Astrocyte (in vitro differentiated cells and primary cell): ENCODE results near the gene RPUSD3. TPM values are rescaled to one million over a fixed set of nuclear protein-coding genes. Genes with fewer than 3 reads are reported as not detected.

ENCODE experiments used
- DNase-seq: peaks from one replicate; pipeline ENCODE4 v3.0.0-alpha.2; 2010; ENCODE audit warnings: low read depth
- FAIRE-seq: peaks from 2 replicates; lab custom pipeline; 2011; peaks lifted over from hg19 to GRCh38; lab: Jason Lieb, UNC
- H2AFZ ChIP-seq: 2 replicates; pipeline ENCODE4 v1.6.0; 2012; ENCODE audit warnings: low read depth, low read length, inconsistent platforms
- H3K27ac ChIP-seq: 2 replicates; pipeline ENCODE4 v1.5.1; 2011; ENCODE audit warnings: low read depth, low read length, inconsistent platforms
- H3K27me3 ChIP-seq: 2 replicates; pipeline ENCODE4 v1.6.0; 2011; ENCODE audit warnings: low read length, inconsistent platforms; ENCODE audit not compliant: insufficient read depth
- H3K36me3 ChIP-seq: 2 replicates; pipeline ENCODE4 v1.5.1; 2011; ENCODE audit warnings: low read length, inconsistent platforms; ENCODE audit not compliant: insufficient read depth
- H3K4me1 ChIP-seq: 2 replicates; pipeline ENCODE4 v1.5.1; 2011; ENCODE audit warnings: low read length, inconsistent platforms; ENCODE audit not compliant: insufficient read depth
- H3K4me2 ChIP-seq: 2 replicates; pipeline ENCODE4 v1.6.0; 2012; ENCODE audit warnings: low read length, inconsistent platforms
- H3K4me3 ChIP-seq: 2 replicates; pipeline ENCODE4 v1.5.1; 2011; ENCODE audit warnings: low read depth, mild to moderate bottlenecking, low read length, inconsistent platforms; ENCODE audit not compliant: insufficient read depth
- H3K79me2 ChIP-seq: 2 replicates; pipeline ENCODE4 v1.6.0; 2012; ENCODE audit warnings: mild to moderate bottlenecking, low read length, inconsistent platforms; ENCODE audit not compliant: insufficient read depth
- H3K9ac ChIP-seq: 2 replicates; pipeline ENCODE4 v1.6.0; 2012; ENCODE audit warnings: mild to moderate bottlenecking, low read length, inconsistent platforms
- H3K9me3 ChIP-seq: 2 replicates; pipeline ENCODE4 v1.5.1; 2012; ENCODE audit warnings: low read depth, mild to moderate bottlenecking, low read length, inconsistent platforms; ENCODE audit not compliant: insufficient read depth
- H4K20me1 ChIP-seq: 2 replicates; pipeline ENCODE4 v1.6.0; 2012; ENCODE audit warnings: low read length, inconsistent platforms; ENCODE audit not compliant: insufficient read depth
- H3K27ac Mint-ChIP-seq: one replicate; pipeline ENCODE4 v1.8.0; 2021; ENCODE audit warnings: mild to moderate bottlenecking, mixed read lengths; ENCODE audit not compliant: unreplicated experiment
- H3K27me3 Mint-ChIP-seq: one replicate; pipeline ENCODE4 v1.8.0; 2021; ENCODE audit warnings: low read depth, mixed read lengths; ENCODE audit not compliant: unreplicated experiment
- H3K36me3 Mint-ChIP-seq: one replicate; pipeline ENCODE4 v1.8.0; 2021; ENCODE audit warnings: low read depth, mixed read lengths; ENCODE audit not compliant: unreplicated experiment
- H3K4me1 Mint-ChIP-seq: one replicate; pipeline ENCODE4 v1.8.0; 2021; ENCODE audit warnings: low read depth, mixed read lengths; ENCODE audit not compliant: unreplicated experiment
- H3K4me3 Mint-ChIP-seq: one replicate; pipeline ENCODE4 v1.8.0; 2021; ENCODE audit warnings: mild to moderate bottlenecking, moderate library complexity, mixed read lengths; ENCODE audit not compliant: unreplicated experiment
- H3K9me3 Mint-ChIP-seq: one replicate; pipeline ENCODE4 v1.8.0; 2021; ENCODE audit warnings: mild to moderate bottlenecking, mixed read lengths; ENCODE audit not compliant: unreplicated experiment
- CTCF ChIP-seq: IDR thresholded peaks from 2 replicates; pipeline ENCODE4 v1.5.1; 2011; ENCODE audit warnings: low read depth, mild to moderate bottlenecking, inconsistent platforms, low read length, moderate library complexity; ENCODE audit not compliant: insufficient read depth
- EZH2 ChIP-seq: IDR thresholded peaks from 2 replicates; pipeline ENCODE4 v1.6.1; 2012; ENCODE audit warnings: mild to moderate bottlenecking, low read length, inconsistent platforms; ENCODE audit not compliant: insufficient read depth
- total RNA-seq: library from RNA; stranded (reverse); gene quantifications from 2 replicates; pipeline ENCODE4 v1.2.1, GENCODE V29; 2021

The RPUSD3 gene
- total RNA-seq, 1 donor from 2014 or later: 35.4 TPM

DNA sequence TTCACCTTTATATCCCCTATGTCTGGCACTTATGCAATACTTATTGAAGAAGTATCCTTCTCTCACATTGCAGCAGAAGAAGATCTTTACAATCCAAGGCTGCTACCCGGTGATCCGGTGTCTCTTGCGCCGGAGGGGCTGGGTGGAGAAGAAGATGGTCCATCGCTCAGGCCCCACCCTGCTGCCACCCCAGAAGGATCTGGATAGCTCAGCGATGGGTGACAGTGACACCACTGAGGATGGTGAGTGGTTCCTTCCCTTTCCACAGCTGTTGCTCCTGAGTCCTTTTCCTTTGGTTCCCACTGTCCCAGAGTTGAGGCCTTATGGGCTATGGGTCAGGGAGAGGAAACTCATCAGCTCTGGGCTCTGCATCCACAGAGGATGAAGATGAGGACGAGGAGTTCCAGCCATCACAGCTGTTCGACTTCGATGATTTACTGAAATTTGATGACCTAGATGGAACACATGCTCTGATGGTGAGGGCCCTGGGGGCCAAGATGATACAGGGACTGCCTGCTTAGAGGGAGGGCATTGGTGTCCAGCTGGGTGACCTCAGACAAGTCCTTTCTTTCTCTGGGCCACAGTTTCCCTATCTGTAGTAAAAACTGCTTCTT, 30.8 kb downstream of the RPUSD3 start:
- Mint-ChIP-seq H3K9me3 (no peaks in the 10 kb centered on the region), H3K36me3 (peaks cover 12% of the 10 kb centered on the region), H3K27ac (no peak overlapping the region), H3K4me1 (peaks cover 21% of the 10 kb centered on the region), H3K27me3 (no peaks in the 10 kb centered on the region), H3K4me3 (no peak overlapping the region)
- H3K4me1 ChIP-seq: peaks cover 11% of the 10 kb centered on the region
- no peak overlapping the region for H3K27ac ChIP-seq
- no peak for TF ChIP-seq EZH2
- TF ChIP-seq CTCF: no peak
- H3K4me3 ChIP-seq: no peak overlapping the region
- DNase-seq (no peak), FAIRE-seq (no peak)
- H3K36me3 ChIP-seq: no peaks in the 10 kb centered on the region
- H2AFZ ChIP-seq: no peak overlapping the region
- no peaks in the 10 kb centered on the region for H3K9me3 ChIP-seq
- no peaks in the 10 kb centered on the region for H3K79me2 ChIP-seq
- H3K9ac ChIP-seq: no peak overlapping the region
- no peaks in the 10 kb centered on the region for H3K27me3 ChIP-seq
- H4K20me1 ChIP-seq: peaks cover 7% of the 10 kb centered on the region
- H3K4me2 ChIP-seq: no peak overlapping the region

DNA sequence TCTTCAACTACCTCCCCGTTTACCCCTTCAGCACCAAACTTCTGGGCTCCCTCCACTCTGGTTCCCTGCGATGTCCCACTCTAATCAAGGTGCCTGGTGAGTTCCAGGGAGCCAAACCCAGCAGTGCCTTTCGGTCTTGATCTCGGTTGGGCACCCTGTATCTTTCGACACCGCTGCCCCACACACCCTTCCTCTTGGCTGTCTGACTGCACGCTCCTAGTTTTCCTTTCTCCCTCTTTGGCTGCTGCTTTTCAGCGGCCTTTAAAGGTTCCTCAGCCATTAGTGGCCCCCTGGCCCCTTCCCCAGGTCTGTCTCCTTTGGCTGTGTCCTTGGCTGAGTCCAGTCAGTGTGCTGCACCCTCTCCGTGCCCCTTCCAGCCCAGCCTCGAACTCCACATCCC, 33.0 kb downstream of the RPUSD3 start:
- H3K9ac ChIP-seq: peak overlapping the region; percentile 71
- H3K79me2 ChIP-seq: no peaks in the 10 kb centered on the region
- Mint-ChIP-seq H3K9me3 (no peaks in the 10 kb centered on the region), H3K4me3 (peak overlapping the region; percentile 73), H3K4me1 (peaks cover 25% of the 10 kb centered on the region), H3K36me3 (peaks cover 16% of the 10 kb centered on the region), H3K27ac (peak overlapping the region; percentile 71), H3K27me3 (no peaks in the 10 kb centered on the region)
- TF ChIP-seq CTCF (no peak), EZH2 (no peak)
- H3K4me2 ChIP-seq: peak overlapping the region; percentile 90
- H3K4me3 ChIP-seq: peak overlapping the region; percentile 58
- no peak overlapping the region for H2AFZ ChIP-seq
- H3K27me3 ChIP-seq: no peaks in the 10 kb centered on the region
- peaks cover 20% of the 10 kb centered on the region for H4K20me1 ChIP-seq
- no peaks in the 10 kb centered on the region for H3K9me3 ChIP-seq
- peaks cover 15% of the 10 kb centered on the region for H3K4me1 ChIP-seq
- no peak overlapping the region for H3K27ac ChIP-seq
- FAIRE-seq: no peak
- H3K36me3 ChIP-seq: peaks cover 11% of the 10 kb centered on the region
- no peak for DNase-seq

GRCh38 chr3:9810433-9810770, 33.4 kb downstream of the RPUSD3 start:
- no peaks in the 10 kb centered on the region for H3K9me3 Mint-ChIP-seq
- DNase-seq (no peak), FAIRE-seq (no peak)
- no peaks in the 10 kb centered on the region for H3K27me3 Mint-ChIP-seq
- H3K27ac Mint-ChIP-seq: peak overlapping the region; percentile 71
- no peaks in the 10 kb centered on the region for H3K27me3 ChIP-seq
- peaks cover 16% of the 10 kb centered on the region for H3K36me3 ChIP-seq
- H3K4me1 ChIP-seq: peaks cover 15% of the 10 kb centered on the region
- H3K79me2 ChIP-seq: no peaks in the 10 kb centered on the region
- peaks cover 11% of the 10 kb centered on the region for H3K36me3 Mint-ChIP-seq
- H3K4me3 ChIP-seq: peak overlapping the region; percentile 58
- peaks cover 25% of the 10 kb centered on the region for H3K4me1 Mint-ChIP-seq
- TF ChIP-seq CTCF (no peak), EZH2 (no peak)
- H3K9ac ChIP-seq: peak overlapping the region; percentile 71
- peak overlapping the region; percentile 58 for H3K27ac ChIP-seq
- peak overlapping the region; percentile 90 for H3K4me2 ChIP-seq
- no peaks in the 10 kb centered on the region for H3K9me3 ChIP-seq
- H3K4me3 Mint-ChIP-seq: peak overlapping the region; percentile 73
- H4K20me1 ChIP-seq: peaks cover 25% of the 10 kb centered on the region
- no peak overlapping the region for H2AFZ ChIP-seq
